ENCODE results near the gene GGCT. TPM values are rescaled to one million over a fixed set of nuclear protein-coding genes. Genes with fewer than 3 reads are reported as not detected.

GGCT gene
- total RNA-seq, 1 experiment from 2014 or later = 67.6 TPM

GRCh38 chr7:30522159-30522558 is 17.5 kb upstream of the GGCT start:
- no peak for DNase-seq
- Histone ChIP-seq H3K4me2 (ENCODE audit: low read length) (no peak overlapping the region), H3K9me3 (ENCODE audit: low read length) (no peaks in the 10 kb centered on the region), H3K9me2 (replicated peaks; ENCODE audit: low read length) (no peaks in the 10 kb centered on the region), H3K79me2 (ENCODE audit: low read length) (no peaks in the 10 kb centered on the region), H3K4me3 (ENCODE audit: low read length) (no peak overlapping the region), H3K36me3 (ENCODE audit: low read depth, low read length) (no peaks in the 10 kb centered on the region), H4K20me1 (ENCODE audit: low read length) (no peaks in the 10 kb centered on the region), H3F3A (ENCODE audit: low read length, unreplicated experiment) (peaks cover 8% of the 10 kb centered on the region), H3K27ac (ENCODE audit: low read length) (no peak overlapping the region), H2AFZ (ENCODE audit: low read length) (no peak overlapping the region), H3K9ac (ENCODE audit: low read length) (no peak overlapping the region), H3K4me1 (ENCODE audit: insufficient read depth, low read length) (peaks cover 48% of the 10 kb centered on the region), H3K27me3 (ENCODE audit: low read length) (no peaks in the 10 kb centered on the region)
- BruUV-seq (replicated peaks) = no TSS peak
- intact Hi-C loops (cut with micrococcal nuclease) = no loop called here
- POLR2A ChIA-PET (ENCODE audit: unreplicated experiment) = no interaction called here
- CTCF ChIA-PET = no interaction called here
- no peak for TF ChIP-seq CTCF (conservative IDR thresholded peaks at IDR 0.05; ENCODE audit: low read depth, low read length)
- no peak for TF ChIP-seq EZH2 (IDR thresholded peaks at IDR 0.05; ENCODE audit: low read length, unreplicated experiment)
- no peak for TF ChIP-seq EZH2phosphoT487 (IDR thresholded peaks at IDR 0.05; ENCODE audit: borderline replicate concordance, low read length)
- ATAC-seq = no peak

GRCh38 chr7:30521532-30521931 is 16.9 kb upstream of the GGCT start:
- no TSS peak for BruUV-seq (replicated peaks)
- no peak overlapping the region for H3K27ac ChIP-seq (ENCODE audit: low read length)
- H2AFZ ChIP-seq (ENCODE audit: low read length) = no peak overlapping the region
- no peaks in the 10 kb centered on the region for H3K9me2 ChIP-seq (replicated peaks; ENCODE audit: low read length)
- H3K27me3 ChIP-seq (ENCODE audit: low read length) = no peaks in the 10 kb centered on the region
- H3K79me2 ChIP-seq (ENCODE audit: low read length) = no peaks in the 10 kb centered on the region
- CTCF ChIA-PET = no interaction called here
- no peaks in the 10 kb centered on the region for H3K36me3 ChIP-seq (ENCODE audit: low read depth, low read length)
- H3K9ac ChIP-seq (ENCODE audit: low read length) = no peak overlapping the region
- no peak for ATAC-seq
- peak overlapping the region; percentile 58; the same call in 1 of the 2 replicates for H3K4me2 ChIP-seq (ENCODE audit: low read length)
- intact Hi-C loops (cut with micrococcal nuclease) = no loop called here
- H3K4me3 ChIP-seq (ENCODE audit: low read length) = no peak overlapping the region
- H4K20me1 ChIP-seq (ENCODE audit: low read length) = no peaks in the 10 kb centered on the region
- POLR2A ChIA-PET (ENCODE audit: unreplicated experiment) = no interaction called here
- TF ChIP-seq EZH2 (IDR thresholded peaks at IDR 0.05; ENCODE audit: low read length, unreplicated experiment) (no peak), CTCF (conservative IDR thresholded peaks at IDR 0.05; ENCODE audit: low read depth, low read length) (no peak), EZH2phosphoT487 (IDR thresholded peaks at IDR 0.05; ENCODE audit: borderline replicate concordance, low read length) (no peak)
- H3K9me3 ChIP-seq (ENCODE audit: low read length) = no peaks in the 10 kb centered on the region
- no peak for DNase-seq
- peaks cover 8% of the 10 kb centered on the region for H3F3A ChIP-seq (ENCODE audit: low read length, unreplicated experiment)
- peaks cover 48% of the 10 kb centered on the region for H3K4me1 ChIP-seq (ENCODE audit: insufficient read depth, low read length)

- Histone ChIP-seq H3K9me3 (ENCODE audit: low read length) (no peaks in the 10 kb centered on the region), H3K79me2 (ENCODE audit: low read length) (no peaks in the 10 kb centered on the region), H3K4me3 (ENCODE audit: low read length) (no peak overlapping the region), H3K27me3 (ENCODE audit: low read length) (no peaks in the 10 kb centered on the region), H4K20me1 (ENCODE audit: low read length) (no peaks in the 10 kb centered on the region), H3K9ac (ENCODE audit: low read length) (no peak overlapping the region), H3K4me2 (ENCODE audit: low read length) (peak overlapping the region; percentile 64), H3K27ac (ENCODE audit: low read length) (no peak overlapping the region), H2AFZ (ENCODE audit: low read length) (no peak overlapping the region), H3K9me2 (replicated peaks; ENCODE audit: low read length) (no peaks in the 10 kb centered on the region), H3K36me3 (ENCODE audit: low read depth, low read length) (no peaks in the 10 kb centered on the region), H3K4me1 (ENCODE audit: insufficient read depth, low read length) (peaks cover 37% of the 10 kb centered on the region), H3F3A (ENCODE audit: low read length, unreplicated experiment) (peaks cover 8% of the 10 kb centered on the region)
- ChIA-PET POLR2A (ENCODE audit: unreplicated experiment) (no interaction called here), CTCF (interaction anchor here (0.6 kb wide), 1 partner anchor 59 kb away, joined by 3 read pairs; no protein-coding TSS in a partner anchor)
- BruUV-seq (replicated peaks) = no TSS peak
- ATAC-seq (peak; percentile 32), DNase-seq (peak; percentile 78)
- intact Hi-C loops (cut with micrococcal nuclease) = no loop called here
- TF ChIP-seq CTCF (conservative IDR thresholded peaks at IDR 0.05; ENCODE audit: low read depth, low read length) (no peak), EZH2 (IDR thresholded peaks at IDR 0.05; ENCODE audit: low read length, unreplicated experiment) (no peak), EZH2phosphoT487 (IDR thresholded peaks at IDR 0.05; ENCODE audit: borderline replicate concordance, low read length) (no peak)
Observed at GRCh38 chr7:30519122-30519521, 14.5 kb upstream of the GGCT start.
